Measurements from ENCODE around the gene KLF6. TPM values are rescaled to one million over a fixed set of nuclear protein-coding genes. Genes with fewer than 3 reads are reported as not detected.

Gene KLF6
- total RNA-seq, 1 experiment from 2014 or later, result 70.1 TPM

DNA sequence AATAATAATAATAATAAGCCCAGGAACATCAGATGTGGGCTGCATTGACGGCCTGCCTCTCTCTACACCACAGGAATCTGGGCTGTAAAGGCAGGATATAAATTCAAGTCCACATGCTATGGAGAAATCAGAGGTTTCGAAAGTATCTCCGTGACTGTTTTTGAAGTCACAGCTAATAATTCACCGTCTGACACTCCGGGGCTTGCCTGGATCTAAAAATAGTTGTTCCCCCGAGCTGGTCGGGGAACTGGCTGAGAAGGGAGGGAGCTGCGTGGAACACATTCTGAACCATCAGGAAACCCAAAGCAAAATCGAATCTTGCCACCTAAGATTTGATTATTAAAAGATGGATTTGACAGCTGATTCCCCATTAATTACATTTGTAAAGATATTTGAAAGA, 35.4 kb downstream of the KLF6 start:
- ChIA-PET POLR2A (ENCODE audit: low non-redundant PET) (no interaction called here), CTCF (no interaction called here)
- DNase-seq (ENCODE audit: low spot score), result peak; percentile 41
- H3K36me3 ChIP-seq (ENCODE audit: insufficient read depth, low read length, poor library complexity, severe bottlenecking), result no peaks in the 10 kb centered on the region
- no peak overlapping the region for H3K4me3 ChIP-seq (ENCODE audit: low read depth, low read length, poor library complexity, severe bottlenecking)
- peaks cover 50% of the 10 kb centered on the region for H3K4me1 ChIP-seq (ENCODE audit: insufficient read depth, low read length, poor library complexity, severe bottlenecking)
- TF ChIP-seq EZH2 (IDR thresholded peaks at IDR 0.05; ENCODE audit: borderline replicate concordance, low read depth, low read length, poor library complexity, severe bottlenecking), result no peak
- TF ChIP-seq, protein P1, sequence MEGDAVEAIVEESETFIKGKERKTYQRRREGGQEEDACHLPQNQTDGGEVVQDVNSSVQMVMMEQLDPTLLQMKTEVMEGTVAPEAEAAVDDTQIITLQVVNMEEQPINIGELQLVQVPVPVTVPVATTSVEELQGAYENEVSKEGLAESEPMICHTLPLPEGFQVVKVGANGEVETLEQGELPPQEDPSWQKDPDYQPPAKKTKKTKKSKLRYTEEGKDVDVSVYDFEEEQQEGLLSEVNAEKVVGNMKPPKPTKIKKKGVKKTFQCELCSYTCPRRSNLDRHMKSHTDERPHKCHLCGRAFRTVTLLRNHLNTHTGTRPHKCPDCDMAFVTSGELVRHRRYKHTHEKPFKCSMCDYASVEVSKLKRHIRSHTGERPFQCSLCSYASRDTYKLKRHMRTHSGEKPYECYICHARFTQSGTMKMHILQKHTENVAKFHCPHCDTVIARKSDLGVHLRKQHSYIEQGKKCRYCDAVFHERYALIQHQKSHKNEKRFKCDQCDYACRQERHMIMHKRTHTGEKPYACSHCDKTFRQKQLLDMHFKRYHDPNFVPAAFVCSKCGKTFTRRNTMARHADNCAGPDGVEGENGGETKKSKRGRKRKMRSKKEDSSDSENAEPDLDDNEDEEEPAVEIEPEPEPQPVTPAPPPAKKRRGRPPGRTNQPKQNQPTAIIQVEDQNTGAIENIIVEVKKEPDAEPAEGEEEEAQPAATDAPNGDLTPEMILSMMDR (conservative IDR thresholded peaks at IDR 0.05; ENCODE audit: low read depth, low read length), result no peak
- BruUV-seq (replicated peaks), result no TSS peak
- intact Hi-C loops (cut with micrococcal nuclease; ENCODE audit: unreplicated experiment), result no loop called here
- H3K27ac ChIP-seq (ENCODE audit: low read depth, low read length, poor library complexity, severe bottlenecking), result peak overlapping the region; percentile 28
- no peaks in the 10 kb centered on the region for H3K9me3 ChIP-seq (ENCODE audit: low read depth, low read length, poor library complexity, severe bottlenecking)
- H3K27me3 ChIP-seq (replicated peaks; ENCODE audit: insufficient read depth, low read depth, low read length, poor library complexity), result no peaks in the 10 kb centered on the region

DNA sequence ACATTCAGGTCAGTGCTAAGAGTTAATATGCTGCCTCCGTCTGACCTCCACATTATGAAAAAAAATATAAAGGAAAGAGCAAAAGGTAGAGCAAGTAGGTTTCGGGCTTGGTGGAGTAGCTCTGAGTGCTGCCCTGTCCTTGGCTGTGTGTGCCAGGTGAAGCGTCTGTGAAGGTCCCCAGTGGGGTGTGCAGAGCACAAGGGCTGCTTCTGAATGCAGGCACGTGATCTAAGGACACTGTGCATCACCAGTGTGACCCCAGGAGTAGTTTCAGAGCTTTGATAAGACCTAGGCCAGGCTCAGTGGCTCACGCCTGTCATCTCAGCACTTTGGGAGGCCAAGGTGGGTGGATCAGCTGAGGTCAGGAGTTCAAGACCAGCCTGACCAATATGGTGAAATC, 36.0 kb downstream of the KLF6 start:
- Histone ChIP-seq H3K27me3 (replicated peaks; ENCODE audit: insufficient read depth, low read depth, low read length, poor library complexity) (no peaks in the 10 kb centered on the region), H3K4me1 (ENCODE audit: insufficient read depth, low read length, poor library complexity, severe bottlenecking) (peaks cover 55% of the 10 kb centered on the region), H3K9me3 (ENCODE audit: low read depth, low read length, poor library complexity, severe bottlenecking) (no peaks in the 10 kb centered on the region), H3K27ac (ENCODE audit: low read depth, low read length, poor library complexity, severe bottlenecking) (no peak overlapping the region), H3K36me3 (ENCODE audit: insufficient read depth, low read length, poor library complexity, severe bottlenecking) (no peaks in the 10 kb centered on the region), H3K4me3 (ENCODE audit: low read depth, low read length, poor library complexity, severe bottlenecking) (no peak overlapping the region)
- DNase-seq (ENCODE audit: low spot score), result no peak
- ChIA-PET CTCF (no interaction called here), POLR2A (ENCODE audit: low non-redundant PET) (no interaction called here)
- no peak for TF ChIP-seq EZH2 (IDR thresholded peaks at IDR 0.05; ENCODE audit: borderline replicate concordance, low read depth, low read length, poor library complexity, severe bottlenecking)
- TF ChIP-seq, protein P1 (conservative IDR thresholded peaks at IDR 0.05; ENCODE audit: low read depth, low read length), result no peak
- BruUV-seq (replicated peaks), result no TSS peak
- intact Hi-C loops (cut with micrococcal nuclease; ENCODE audit: unreplicated experiment), result no loop called here

DNA sequence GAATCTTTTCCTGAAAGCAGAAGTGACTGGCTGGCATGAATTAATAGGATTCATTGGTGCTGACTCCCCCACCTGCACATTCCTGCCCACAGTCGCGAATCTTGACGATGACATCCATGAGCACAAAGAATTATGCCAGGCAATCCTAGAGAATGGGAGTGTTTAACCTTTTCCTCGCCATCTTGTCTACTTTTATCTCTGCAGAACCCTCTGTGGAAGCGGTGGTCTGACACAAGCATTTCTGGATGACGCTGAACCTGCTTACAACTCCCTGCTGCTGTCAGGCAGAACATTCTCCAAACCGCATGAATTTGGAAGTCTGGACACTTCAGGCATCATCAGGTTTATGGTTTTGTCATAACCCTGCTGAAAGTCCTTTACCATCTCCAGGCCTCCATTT, 36.5 kb downstream of the KLF6 start:
- no peak for DNase-seq (ENCODE audit: low spot score)
- no peaks in the 10 kb centered on the region for H3K36me3 ChIP-seq (ENCODE audit: insufficient read depth, low read length, poor library complexity, severe bottlenecking)
- no peak overlapping the region for H3K4me3 ChIP-seq (ENCODE audit: low read depth, low read length, poor library complexity, severe bottlenecking)
- CTCF ChIA-PET, result no interaction called here
- no peaks in the 10 kb centered on the region for H3K27me3 ChIP-seq (replicated peaks; ENCODE audit: insufficient read depth, low read depth, low read length, poor library complexity)
- no peak overlapping the region for H3K27ac ChIP-seq (ENCODE audit: low read depth, low read length, poor library complexity, severe bottlenecking)
- intact Hi-C loops (cut with micrococcal nuclease; ENCODE audit: unreplicated experiment), result no loop called here
- H3K4me1 ChIP-seq (ENCODE audit: insufficient read depth, low read length, poor library complexity, severe bottlenecking), result peaks cover 55% of the 10 kb centered on the region
- POLR2A ChIA-PET (ENCODE audit: low non-redundant PET), result no interaction called here
- BruUV-seq (replicated peaks), result no TSS peak
- no peak for TF ChIP-seq EZH2 (IDR thresholded peaks at IDR 0.05; ENCODE audit: borderline replicate concordance, low read depth, low read length, poor library complexity, severe bottlenecking)
- TF ChIP-seq, protein P1 (conservative IDR thresholded peaks at IDR 0.05; ENCODE audit: low read depth, low read length), result no peak
- H3K9me3 ChIP-seq (ENCODE audit: low read depth, low read length, poor library complexity, severe bottlenecking), result no peaks in the 10 kb centered on the region

Data from A673 (cell line).